NCI-H1694 (cell line): ENCODE measurements around the gene PLOD1.
A peak's percentile ranks its signal among the peaks of the same experiment; 100 is the strongest.
"Not testable (repeated sequence)": the region's sequence is repeated elsewhere in the genome, so short reads cannot be mapped to it uniquely, and the experiment has no call there.

Source experiments
- DNase-seq: peaks from one replicate; lab custom pipeline; 2025; lab: John Stamatoyannopoulos, UW

Gene PLOD1

DNA sequence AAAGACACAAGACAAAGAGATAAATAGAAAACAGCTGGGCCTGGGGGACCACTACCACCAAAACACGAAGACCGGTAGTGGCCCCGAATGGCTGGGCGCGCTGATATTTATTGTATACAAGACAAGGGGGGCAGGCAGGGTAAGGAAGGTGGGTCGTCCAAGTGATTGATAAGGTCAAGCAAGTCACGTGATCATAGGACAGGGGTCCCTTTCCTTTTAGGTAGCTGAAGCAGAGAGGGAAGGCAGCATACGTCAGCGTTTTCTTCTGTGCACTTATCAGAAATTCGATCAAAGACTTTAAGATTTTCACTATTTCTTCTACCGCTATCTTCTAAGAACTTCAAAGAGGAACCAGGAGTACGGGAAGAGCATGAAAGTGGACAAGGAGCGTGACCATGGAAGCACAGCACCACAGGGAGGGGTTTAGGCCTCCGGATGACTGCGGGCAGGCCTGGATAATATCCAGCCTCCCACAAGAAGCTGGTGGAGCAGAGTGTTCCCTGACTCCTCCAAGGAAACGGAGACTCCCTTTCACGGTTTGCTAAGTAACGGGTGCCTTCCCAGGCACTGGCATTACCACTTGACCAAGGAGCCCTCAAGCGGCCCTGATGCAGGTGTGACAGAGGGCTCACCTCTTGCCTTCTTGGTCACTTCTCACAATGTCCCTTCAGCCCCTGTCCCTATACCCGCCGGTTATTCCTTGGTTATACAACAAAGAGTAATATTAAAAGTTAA is 21.9 kb upstream of the PLOD1 start:
- not testable (repeated sequence) for DNase-seq

DNA sequence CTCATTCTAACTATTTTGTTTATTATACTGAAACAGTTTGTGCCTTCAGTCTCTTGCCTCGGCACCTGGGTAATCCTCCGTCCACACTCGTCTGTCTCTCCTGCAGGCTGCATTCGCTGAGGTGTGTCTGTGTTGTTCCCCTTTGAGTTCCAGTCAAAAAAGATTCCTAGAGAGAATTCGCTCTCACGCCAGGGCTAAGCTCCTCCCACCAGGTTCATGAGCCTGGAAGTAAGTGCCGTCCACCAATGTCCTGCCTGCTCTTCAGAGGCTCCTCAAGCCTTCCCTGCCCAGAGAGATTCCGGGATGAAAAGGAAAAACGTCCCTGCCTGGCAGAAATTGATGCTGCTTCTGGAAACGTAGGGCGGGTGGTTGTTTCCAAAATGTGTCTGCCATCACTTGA is 21.2 kb upstream of the PLOD1 start:
- no peak for DNase-seq

DNA sequence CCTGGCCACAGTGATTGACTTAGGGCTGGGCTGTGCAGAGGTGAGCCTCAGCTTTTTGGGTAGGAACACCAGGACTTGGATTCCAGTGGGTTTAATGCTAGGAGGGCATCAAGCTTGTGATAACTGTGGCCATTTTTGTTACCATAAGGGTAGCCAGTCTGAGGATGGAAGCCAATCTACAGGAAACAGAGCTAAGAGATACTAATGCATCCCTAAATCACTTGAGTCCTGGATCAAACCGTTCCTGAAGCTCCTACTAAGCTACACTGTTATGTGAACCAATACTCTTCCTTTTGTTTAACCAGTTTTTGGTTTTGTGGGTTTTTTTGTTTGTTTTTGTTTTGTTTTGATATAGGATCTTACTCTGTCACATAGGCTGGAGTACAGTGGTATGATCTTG is 20.5 kb upstream of the PLOD1 start:
- no peak for DNase-seq

DNA sequence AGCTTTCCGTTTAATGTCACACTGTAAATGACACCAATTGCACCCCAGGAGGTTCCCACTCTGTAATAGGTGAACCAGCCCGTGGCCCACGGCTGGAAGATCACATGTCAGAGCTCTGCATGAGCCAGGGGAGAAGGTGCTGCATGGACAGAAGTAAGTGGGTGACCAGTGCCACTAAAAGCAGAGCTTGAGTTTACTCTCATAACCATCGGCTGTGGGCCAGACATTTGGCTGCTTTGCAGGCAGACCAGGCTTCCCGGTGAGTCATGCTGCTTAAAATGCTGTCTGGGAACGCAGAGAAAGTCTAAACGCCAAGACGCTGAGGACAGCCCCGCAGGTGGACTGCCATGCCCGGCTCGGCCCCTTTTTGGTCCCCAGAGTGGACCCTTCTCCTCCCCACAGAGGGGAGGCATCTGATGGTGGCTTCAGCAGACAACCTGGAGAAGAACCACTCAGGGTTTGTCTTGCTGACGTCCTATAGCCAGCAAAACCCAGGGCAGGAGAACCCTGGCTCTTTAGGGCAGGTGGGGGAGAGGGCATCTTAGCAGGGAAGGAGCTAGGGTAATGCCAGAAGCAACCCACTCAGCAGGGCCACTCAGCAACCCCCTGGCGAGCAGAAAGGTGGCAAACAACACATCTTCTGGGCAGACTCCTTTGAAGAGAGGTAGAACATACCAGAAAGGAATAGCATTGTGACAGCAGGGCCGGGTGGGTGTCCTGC is 15.6 kb upstream of the PLOD1 start:
- DNase-seq: no peak

DNA sequence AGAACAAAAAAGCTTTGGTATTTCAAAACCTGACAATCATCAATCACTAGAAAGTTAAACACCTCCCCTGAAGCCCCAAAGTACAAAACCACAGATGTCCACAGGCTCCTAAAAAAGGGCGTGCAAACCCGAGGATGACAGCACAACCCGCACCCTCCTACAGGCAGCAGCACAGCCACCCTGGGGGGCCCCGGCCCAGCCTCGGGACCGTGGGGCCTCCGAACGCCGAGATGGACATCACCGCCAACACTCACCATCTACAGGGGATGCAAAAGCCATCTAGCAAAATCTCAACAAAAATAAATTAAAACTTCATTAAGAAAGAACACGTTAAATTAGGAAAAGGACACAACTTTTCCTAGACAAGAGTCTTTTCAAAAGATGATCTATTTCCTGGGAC is 14.9 kb upstream of the PLOD1 start:
- no peak for DNase-seq

DNA sequence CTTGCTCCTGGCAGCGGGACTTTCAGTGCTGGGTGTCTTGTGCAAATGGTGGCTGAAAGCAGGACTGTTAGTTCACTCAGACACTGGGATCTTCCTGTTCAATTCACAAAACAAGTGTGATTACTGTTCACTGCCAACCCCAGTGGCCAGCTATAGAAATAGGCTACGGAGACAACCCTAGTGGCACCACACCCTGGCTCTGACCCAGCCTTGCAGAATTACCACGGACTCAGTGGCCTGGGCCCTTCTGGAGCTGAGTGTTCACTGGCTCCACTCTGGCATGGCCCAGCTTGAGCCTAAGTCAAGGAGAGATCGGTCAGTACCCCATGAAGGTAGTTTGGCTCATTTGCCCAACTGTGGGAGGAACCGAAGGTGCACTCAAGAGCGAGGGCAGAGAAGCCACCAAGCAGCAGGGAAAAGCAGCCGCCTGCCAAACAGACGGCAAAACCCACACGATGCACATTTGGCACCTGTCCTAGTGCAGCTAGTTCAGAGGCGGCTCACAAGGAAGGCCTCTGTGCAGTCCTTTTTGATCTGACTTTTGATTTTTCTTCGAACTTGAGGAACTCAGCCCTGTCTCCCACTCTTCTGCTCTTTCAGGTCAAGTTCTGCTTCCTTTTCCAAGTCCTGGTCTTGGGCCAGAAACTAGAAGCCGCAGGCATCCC is 14.1 kb upstream of the PLOD1 start:
- peak; percentile 39 for DNase-seq

DNA sequence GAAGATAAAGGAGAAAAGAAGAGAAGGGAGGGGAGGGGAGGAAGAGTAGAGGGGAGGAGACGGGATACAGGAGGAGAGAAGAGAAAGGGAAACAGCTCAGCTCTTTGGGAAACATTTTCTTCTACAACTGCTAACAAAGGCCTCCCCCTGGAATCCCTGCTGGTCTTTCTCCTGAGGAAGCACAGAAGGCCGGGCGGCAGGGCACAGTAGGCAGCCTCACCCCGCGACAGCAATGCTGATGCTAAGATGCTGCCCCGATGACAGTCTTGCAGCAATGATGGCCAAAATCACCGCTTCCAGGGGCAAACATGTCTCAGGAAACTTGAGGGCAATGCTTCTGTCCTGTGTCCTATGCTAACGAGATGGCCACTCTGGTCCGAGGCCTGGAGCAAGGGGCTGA is 13.5 kb upstream of the PLOD1 start:
- no peak for DNase-seq

DNA sequence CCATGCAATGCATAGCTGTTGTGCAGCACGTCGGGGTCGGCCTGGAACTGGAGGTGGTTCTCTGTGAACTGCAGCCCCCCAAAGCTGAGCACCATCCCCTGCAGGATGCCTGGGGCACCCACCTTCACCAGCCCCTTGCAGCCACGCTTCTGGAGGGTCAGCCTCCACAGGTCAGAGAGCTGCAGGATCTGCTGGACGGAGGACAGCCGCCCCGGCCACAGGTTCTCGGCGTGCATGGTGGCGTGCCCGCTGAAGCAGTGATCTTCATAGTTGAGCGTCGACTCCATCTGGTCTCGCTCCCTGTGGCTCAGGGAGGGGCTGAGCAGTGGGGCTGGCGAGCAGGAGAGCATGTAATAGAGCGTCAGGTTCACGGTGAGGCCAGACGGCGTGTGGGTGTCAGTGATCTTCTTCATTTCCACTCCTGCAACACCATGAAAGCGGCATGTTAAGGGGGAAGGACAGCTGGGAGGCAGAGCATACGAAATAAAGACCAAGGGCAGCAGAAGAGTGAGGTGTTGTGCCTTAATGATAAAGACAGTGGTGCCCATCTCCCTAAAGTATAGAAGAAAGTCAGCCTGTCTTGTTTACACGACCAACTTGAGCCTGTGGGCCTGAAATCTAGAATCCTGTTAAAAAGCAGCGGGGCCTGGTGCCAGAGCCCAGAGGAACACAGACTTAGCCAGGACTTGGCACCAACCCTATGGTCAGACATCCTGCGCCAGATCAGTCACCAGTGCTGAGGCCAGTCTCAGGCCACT is 11.3 kb upstream of the PLOD1 start:
- no peak for DNase-seq

DNA sequence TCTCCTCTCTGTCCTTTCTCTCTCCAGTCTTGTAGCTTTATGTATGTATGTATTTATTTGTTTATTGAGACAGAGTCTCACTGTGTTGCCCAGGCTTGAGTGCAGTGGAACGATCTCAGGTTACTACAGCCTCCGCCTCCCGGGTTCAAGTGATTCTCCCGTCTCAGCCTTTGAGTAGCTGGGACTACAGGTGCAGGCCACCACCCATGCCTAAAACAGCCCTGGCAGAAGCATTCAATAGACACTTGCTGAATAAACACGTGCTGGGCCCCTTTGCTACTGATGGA is 10.7 kb upstream of the PLOD1 start:
- no peak for DNase-seq

DNA sequence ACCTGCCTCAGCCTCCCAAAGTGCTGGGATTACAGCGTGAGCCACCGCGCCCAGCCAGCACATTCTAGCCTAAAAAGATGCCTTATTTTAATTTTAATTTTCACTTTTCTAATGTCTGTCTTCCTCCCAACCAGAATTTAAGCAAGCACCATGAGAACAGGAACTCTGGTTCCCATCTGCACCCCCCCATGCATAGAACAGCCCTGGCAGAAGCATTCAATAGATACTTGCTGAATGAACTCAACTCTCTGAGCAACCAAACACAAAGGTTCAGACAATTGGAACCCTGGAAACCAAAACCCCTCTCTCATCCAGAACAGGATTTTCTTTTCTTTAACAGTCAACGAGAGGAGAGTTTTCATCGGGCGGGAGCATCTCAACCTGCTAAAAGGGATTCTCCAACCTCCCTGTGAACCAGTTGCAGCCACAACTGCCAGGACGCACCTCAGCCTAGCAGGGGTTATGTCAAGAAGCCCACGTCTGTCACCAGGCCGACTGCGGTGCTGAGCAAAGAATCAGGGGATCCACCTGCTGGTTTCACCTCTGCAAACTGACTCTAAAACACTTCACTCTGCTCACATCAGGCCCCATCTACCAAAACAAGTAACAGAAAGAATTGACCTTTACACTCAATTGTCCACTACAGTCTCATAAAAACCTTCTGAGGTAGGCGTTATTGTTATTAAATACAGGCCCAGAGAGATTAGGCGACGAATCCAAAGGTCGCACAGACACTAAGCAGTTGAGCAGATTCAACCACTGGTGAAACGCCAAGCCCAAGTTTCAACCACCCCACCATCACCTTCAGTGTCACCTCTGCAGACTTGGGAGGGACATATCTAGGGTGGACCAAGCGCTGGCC is 10.0 kb upstream of the PLOD1 start:
- DNase-seq: no peak

DNA sequence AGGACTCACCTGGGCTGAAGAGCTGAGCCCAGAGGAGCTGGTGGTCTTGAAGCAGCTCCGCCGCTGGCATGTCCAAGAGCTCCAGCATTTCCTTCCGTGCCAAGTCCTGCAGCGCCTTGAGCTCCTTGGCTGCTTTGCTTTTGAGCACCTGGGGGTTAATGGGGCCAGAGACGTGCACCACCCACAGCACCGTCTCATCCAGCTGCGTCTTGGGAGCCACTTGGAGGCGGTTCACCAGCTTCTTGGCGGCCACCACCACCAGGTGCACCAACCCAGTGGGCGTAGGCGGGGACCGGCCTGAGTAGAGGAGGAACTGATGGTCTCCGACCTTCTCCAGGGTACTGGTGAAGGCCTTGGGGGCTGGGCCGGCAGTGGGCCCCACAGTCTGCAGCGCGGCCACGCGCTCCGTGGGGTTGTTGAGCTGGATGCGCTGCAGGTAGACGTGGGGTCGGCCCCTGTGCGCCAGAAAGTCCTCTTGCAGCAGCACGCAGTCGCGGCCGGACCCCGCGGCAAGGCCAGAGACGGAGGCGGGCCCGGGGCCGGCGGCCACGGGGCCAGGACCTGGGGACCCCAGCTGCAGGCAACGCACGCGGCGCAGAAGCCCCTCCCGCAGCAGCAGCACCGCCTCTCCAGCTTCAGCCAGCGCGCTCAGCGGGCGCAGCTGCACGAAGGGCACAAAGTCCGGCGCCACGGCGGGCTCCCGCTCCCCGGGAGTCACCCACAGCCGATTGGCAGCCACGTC is 9.2 kb upstream of the PLOD1 start:
- DNase-seq: not testable (repeated sequence)

DNA sequence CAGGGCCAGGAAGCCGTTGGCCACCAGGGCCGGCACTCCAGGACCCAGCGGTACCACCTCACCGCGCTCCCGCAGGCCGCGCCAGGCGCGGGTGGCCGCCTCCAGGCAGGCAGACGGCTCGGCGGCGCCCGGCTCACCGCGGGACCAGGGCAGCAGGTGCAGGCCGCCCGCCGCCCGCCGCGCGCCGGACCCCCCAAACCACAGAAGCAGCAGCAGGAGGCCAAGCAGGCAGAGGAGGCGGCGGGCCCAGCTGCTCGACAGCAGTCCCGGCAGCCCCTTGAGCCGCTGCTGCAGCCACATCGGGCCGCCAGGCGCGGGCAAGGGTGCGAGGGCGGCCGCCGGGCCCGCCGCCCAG is 8.6 kb upstream of the PLOD1 start:
- no peak for DNase-seq

DNA sequence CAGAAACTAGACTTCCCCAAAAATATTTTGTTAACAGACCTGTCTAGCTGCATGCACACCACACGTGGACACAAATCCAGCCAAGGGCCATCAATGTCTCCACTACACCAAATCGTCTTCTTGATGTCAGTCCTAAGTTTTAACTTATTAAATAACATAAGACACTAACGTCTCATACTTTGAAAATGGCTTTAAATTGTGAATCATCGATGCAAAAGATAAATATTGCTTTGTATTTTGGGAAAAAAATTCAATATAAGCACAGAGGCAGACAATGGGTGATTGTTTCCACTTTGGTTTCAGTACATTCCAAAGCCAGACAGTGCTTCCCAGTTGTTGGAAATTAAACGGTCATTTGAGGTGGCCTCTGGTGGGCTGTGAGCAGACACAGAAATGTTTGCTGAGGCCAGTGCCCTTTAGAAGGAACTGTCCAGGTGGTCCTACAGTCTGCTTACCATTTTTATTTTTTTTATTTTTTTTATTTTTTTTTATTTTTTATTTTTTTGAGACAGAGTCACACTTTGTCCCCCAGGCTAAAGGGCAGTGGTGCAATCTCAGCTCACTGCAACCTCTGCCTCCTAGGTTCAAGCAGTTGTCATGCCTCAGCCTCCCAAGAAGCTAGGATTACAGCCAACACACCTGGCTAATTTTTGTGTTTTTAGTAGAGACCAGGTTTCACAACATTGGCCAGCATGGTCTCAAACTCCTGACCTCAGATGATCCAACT is 6.5 kb upstream of the PLOD1 start:
- no peak for DNase-seq

DNA sequence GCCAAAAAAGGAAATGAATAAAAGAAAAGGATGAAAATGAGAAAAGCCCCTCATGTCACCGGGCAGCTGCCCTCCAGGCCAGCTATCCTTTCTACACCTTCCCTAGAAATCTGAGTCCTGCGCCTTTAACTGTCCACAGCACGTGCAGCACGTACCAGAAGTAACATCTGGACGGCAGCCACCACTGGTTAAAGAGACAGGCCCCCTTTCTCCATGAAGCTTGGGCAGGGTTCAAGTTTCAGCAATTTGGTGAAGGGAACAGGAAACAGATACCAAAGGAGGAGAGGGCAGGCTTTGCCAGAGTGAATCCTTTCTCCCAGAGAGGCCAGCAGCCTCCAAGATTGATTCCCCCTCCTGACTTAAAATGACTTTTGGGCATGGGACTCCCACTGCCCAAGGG is 4.7 kb upstream of the PLOD1 start:
- no peak for DNase-seq

DNA sequence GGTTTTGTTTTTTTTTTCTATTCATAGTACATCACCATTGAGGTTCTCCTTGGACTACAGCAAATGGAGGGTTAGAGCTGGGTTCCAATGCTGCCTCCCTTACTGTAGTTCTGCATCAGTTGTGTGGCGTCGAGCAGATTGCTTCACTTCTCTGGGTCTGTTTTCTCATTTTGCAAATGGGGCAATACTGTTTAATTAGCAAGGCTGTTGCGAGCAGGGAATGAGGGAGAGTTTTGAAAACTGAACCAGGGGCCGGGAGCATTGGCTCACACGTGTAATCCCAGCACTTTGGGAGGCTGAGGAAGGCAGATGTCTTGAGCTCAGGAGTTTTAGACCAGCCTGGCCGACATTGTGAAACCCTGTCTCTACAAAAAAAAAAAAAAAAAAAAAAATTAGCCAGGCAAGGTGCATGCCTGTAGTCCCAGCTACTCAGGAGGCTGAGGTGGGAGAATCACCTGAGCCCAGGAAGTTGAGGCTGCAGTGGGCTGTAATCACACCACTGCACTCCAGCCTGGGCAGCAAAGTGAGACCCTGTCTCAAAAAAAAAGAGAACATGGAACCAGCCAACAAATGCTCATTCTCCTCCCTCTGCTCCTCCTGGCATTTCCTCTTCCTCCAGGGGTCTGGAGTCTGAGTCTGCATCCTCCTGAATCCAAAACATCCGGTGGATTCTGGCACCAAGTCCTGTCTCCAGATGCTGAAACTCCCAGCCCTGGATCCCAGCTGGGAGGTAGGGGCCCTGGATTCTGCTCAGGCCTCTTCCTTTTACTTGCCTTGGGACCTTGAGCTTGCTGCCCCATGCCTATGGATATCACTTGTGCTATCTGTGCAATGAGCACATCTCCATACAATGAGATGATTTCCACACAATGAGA is 3.7 kb upstream of the PLOD1 start:
- no peak for DNase-seq

DNA sequence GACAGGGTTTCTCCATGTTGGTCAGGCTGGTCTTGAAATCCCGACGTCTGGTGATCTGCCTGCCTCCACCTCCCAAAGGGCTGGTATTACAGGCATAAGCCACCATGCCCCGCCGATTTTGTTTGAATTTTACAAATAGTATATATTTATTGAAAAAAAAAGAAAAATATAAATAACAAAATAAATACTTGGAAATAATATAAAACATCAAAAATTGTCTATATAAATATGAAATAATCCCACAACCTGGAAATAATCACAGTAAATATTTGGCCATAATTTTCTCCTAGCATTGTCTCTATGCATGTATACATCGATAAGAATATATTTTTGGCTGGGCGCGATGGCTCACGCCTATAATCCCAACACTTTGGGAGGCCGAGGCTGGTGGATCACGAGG is 2.7 kb upstream of the PLOD1 start:
- DNase-seq: no peak

DNA sequence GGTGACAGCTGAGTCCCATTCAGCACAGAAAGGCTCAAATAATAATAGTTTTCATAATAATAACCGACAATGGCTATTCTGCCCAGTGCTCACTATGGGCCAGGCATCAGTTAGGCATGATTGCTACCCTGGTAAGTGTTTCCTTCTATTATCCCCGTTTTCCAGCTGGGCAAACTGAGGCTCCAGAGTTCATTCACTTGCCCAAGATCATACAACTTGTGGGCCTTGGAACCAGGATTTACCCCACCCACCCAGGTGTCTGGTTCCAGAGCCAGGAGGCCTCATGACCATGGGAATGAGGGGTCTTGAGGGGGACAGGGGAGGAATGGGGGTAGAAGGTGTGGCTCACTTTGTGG is 518 bp downstream of the PLOD1 start:
- DNase-seq: no peak

DNA sequence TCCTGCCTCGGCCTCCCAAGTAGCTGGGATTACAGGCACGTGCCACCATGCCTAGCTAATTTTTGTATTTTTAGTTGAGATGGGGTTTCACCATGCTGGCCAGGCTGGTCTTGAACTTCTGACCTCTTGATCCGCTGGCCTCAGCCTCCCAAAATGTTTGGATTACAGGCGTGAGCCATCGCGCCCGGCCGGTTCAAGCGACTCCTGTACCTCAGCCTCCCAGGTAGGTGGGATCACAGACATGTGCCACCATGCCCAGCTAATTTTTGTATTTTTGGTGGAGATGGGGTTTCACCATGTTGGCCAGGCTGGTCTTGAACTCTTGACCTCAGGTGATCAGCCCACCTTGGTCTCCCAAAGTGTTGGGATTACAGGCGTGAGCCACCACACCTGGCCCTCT is 1.2 kb downstream of the PLOD1 start:
- DNase-seq: not testable (repeated sequence)

DNA sequence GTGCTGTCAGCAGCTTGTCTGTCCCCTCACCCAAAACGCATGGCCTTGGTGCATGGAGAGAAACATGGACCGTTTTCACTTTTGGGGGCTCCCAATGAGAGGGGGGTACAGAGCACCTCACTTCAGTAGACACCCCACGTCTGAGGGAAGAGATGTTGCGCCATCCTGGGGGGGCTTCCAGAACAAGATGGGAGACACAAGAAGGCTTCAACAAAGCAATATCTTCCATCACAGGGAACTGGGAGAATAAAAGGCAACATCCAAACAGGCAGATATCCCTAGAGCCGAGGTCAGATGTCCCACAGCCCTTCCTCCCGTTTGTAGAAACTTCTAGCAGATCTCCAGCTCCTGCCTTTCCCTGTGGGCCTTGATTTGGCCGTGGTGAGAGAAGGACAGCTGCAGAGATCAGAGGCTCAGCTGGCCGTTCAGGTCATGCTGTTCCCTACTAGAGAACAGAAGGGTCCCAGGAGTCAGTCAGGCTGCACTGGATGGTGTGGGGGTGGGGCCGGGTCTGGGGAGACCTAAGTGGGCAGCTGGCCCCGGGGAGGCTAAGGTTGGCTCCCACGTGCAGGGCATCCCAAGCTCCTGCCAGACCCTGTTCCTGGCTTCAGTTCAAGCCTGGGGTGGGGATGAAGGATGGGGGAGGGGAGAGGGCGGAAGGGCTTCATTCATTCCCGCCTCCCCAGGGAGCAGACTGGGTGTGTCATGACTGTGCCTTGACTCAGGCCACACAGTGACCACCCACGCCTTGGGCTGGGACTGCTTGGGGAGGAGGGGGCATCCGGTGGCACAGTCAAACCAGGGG is 4.4 kb downstream of the PLOD1 start:
- no peak for DNase-seq
